Stimulated activated CD8-positive, alpha-beta memory T cell treated with anti-CD3 and anti-CD28 coated beads, Interleukin-12 subunit alpha, Interleukin-12 subunit beta, amount 100 ng/mL, for 4 hours (primary cell): Measurements from ENCODE around the gene PTGDS.
A peak's percentile ranks its signal among the peaks of the same experiment; 100 is the strongest.

ENCODE experiments used
- DNase-seq: peaks from one replicate; pipeline ENCODE4 v3.0.0-alpha.2; 2020; ENCODE audit warnings: low read depth

Gene PTGDS

GRCh38 chr9:137009217-137009616 lies 31.9 kb downstream of the PTGDS start:
- DNase-seq, result no peak

GRCh38 chr9:137009938-137010732 lies 32.8 kb downstream of the PTGDS start:
- DNase-seq, result no peak

GRCh38 chr9:137011156-137011555 lies 33.9 kb downstream of the PTGDS start:
- DNase-seq, result no peak

GRCh38 chr9:137011907-137012675 lies 34.8 kb downstream of the PTGDS start:
- no peak for DNase-seq

DNA sequence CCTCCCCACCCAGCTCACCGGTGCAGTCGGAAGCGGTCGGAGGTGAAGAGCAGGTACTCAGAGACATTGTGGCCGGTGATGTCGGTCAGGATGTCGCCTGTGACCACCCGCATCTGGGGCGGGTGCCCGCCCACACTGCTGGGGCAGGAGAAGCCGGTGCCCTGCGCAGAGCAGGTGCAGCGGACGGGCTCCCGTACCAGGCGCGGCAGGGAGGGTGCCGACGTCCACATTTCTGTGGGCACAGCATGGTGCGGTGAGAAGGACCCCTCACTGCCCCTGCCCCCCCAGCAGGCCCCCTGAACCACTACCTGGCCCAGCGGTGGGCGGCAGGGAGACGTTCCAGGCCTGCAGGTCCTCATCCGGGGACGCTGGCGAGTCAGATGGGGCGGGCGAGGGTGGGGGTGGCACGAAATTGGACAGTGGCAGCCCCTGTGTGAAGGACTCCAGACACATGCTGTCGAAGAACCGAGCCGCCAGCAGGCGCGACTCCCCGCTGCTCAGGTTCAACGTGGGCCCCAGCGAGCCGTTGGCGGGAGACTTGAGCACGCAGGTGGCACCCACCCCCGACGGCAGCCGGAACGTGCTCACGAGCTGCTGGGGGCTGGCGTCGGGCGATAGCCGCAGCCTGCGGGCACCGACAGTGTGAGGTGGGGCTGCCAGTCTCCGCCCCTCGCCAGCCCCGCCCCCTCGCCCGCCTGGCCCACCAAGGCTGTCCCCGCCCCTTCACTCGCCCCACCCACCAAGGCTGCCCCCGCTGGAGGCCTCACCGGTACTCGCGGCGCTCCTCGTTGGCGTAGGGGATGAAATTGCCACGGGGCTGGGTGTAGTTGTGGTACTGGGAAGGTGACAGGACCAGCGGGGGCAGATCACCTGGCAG lies 35.6 kb downstream of the PTGDS start:
- no peak for DNase-seq

DNA sequence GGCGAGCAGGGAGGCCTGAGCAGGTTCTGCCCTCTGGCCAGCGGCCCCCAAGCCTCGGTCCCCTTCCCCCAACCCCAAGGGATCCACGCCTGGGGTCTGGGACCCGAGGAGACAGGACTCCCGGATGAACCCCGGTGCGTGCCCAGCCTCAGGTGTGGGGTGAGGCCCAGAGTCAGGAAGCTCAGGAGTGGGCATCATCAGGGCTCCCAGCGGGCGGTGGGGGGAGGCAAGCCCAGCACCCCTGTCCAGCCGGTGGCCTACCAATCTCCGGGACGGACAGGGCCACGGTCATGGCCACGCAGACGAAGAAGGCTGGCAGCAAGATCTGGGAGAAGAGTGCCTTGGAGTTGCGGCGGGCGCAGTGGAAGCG lies 36.3 kb downstream of the PTGDS start:
- DNase-seq, result no peak

DNA sequence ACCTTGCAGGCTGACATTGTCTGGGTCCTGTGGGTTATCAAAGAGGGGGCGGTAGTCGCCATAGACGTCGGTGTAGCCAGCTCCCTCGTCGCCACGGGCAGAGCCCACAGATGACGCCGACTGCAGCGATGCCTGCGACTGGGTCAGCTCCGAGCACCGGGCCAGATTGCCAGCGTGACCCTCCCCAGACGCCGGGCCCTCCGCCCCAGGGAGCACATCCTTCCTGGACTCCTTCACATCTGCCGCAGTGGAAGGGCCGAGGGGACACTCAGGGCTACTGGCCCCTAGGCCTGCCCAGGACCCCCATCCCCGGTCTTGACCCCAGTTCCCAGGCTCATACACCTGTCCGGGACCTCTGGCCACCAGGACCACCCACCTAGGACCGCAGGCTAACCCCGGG lies 36.9 kb downstream of the PTGDS start:
- DNase-seq, result no peak

DNA sequence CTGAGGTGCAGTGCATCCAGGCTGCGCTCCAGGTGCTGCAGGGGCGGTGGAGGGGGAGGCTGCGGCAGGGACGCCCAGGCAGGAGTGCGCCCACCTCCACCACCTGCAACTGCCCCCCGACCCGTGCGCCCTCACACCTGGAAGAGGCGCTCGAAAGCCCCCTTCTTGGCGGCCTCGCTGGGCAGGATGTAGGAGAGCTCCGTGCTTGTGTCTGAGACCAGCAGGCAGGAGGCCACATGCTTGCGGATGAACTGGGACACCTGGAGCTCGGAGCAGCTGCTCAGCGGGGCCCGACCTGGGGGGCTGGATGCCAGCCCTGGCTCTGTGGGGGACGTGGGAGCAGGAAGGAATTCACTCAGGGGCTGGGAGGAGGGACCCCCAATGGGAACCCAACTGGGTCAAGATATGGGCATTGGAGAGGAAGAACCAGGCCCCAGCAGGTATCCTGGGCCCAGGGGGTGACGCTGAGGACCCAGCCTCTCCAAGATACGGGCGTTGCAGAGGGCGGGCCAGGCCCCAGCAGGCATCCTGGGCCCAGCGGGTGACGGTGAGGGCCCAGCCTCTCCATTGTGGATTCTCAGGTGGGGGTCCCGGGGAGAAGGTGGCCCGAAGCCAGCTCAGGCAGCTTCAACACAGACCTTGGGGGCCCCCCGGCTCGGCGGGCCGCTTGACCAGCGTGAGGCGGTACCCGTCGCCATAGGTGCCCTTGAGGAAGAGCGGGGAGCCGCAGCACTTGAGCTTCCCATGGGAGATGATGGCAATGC lies 37.7 kb downstream of the PTGDS start:
- DNase-seq, result no peak

DNA sequence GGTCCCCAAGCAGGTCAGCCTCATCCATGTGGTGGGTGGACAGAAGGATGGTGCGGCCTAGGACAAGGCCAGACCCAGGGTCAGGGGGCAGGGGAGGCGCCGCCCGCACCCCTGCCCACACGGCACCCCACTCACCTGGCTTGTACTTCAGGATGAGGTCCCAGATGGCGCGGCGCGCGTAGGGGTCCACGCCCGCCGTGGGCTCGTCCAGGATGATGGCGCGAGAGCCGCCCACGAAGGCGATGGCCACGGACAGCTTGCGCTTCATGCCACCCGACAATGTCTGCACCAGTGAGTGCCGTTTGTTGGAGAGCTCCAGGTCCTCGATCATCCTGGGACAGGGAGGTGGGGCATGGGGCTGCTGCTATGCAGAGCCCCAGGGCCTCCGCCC lies 38.2 kb downstream of the PTGDS start:
- no peak for DNase-seq

GRCh38 chr9:137015976-137016375 lies 38.7 kb downstream of the PTGDS start:
- DNase-seq, result no peak

GRCh38 chr9:137016436-137016835 lies 39.1 kb downstream of the PTGDS start:
- DNase-seq, result no peak

DNA sequence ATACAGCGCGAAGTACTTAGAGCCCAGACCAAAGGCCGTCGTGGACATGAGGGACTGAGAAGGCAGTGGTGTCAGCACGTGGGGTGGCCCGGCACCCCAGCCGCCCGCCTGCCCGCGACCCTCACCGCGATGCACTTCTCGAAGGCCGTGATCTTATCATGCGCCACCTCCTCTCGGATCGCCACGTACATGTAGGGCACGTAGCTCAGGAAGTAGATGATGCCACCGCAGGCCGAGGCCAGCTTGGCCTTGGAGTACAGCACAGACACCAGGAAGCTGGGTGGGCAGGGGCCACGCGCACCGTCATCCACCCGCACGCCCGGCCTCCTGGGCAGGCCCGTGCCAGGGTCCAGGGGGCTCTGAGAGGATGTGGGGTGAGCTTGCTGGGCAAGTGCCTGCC lies 39.8 kb downstream of the PTGDS start:
- DNase-seq, result no peak

GRCh38 chr9:137017791-137018497 lies 40.6 kb downstream of the PTGDS start:
- no peak for DNase-seq

DNA sequence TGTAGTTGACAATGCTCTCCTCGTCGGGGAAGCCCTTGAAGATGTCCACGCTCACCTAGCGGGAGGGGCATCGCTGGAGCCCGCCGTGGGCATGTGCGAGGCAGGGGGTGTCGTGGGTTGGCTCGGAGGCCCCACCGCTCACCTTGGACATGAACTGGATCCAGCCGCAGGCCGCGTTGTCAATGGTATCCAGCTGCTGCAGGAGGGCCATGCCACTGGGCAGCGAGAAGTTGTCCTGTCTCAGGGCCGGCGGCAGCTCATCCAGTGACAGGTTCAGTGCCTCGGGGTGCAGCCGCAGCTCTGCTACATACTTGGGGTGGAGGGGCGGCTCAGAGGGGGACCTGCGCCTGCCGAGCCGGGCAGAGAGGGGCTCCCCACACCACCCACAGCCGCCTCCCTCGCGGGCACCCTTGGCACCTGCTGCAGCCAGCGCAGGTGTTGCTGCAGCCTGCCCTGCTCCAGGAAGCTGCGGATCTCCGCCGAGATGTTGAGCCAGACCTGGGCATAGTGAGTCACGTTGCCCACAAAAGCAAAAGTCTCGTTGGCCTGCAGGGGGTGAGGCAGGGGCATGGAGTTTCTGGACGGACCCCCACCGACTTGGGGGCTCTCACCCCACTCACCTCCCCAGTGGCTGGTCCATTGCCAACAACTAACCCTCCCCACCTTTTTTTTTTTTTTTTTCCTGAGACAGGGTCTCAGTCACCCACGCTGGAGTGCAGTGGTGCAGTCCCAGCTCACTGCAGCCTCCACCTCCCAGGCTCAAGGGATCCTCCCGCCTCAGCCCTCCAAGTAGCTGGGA lies 41.7 kb downstream of the PTGDS start:
- no peak for DNase-seq

DNA sequence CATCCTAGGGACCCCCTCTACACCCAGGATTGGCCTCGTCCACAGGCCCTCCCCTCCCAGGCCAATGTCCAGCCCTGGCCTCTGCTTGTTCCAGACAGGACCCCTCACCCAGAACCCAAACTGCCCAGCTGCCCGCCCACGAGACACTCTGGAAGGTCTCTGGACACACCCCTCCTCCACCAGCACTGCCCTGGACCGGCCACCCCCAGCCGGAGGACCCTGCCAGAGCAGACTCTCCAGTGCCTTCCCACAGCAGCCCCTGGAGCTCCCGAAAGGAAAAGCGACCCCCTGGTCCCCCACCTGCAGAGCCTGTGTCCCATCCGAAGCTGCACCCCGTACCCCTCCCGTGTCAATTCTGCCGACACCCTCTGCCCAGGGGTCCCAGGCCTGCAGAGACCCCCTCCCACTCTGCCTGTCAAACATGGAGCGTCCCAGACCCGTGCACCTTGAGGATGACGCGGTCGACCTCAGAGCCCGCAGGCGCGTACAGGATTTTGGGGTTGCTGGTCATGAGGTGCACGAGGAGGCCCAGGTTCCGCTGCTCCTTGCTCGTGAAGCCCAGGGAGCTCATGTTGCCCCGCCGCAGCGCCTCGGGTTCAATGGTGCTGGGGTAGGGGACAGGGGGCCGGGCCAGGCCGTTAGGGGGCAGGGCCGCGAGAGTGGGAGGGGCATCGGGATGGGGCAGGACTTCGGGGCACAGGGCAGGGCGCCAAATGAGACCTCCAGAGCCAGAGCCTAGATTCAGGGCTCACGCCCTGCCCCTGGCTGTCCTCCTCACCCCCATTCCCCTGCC lies 42.8 kb downstream of the PTGDS start:
- no peak for DNase-seq

DNA sequence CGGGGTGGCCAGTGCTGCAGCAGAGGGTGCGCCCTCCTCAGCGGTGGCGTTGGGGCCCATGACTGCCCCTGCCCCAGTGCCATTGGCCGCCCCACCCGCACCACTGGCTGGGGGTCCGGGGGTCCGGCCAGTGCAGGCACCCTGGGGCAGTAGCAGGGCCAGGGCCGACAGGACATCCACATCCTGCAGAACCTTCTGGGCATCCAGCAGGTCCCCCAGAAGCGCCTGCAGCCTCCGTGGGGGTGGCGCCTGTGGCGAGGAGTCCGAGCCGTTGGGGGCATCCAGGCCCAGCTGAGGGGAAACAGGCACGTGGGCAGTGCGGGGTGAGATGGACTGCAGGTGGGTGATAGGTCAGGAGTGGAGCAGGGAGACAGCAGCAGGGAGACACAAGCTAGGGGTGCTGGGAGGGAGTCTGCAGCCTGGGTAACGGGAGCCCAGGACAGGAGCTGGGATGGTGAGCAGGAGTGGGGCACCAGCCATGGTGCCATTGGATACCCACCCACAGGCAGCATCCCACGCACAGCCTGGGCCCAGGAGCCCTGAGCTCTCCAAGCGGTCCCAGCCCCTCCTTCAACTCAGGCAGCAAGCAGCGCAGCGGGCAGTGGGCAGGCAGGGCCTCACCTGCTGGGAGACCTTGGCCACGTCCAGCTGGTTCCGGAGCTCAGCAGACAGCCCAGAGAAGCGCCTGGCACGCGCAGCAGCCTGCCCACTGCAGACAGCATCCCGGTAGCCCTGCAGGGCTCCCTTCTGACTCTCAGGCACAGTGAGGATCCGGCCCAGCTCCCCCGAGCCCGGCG lies 43.7 kb downstream of the PTGDS start:
- DNase-seq, result no peak

- no peak for DNase-seq
Observed at GRCh38 chr9:137021568-137021978, 44.3 kb downstream of the PTGDS start.

- peak; percentile 40 for DNase-seq
Observed at GRCh38 chr9:137021979-137022661, 44.8 kb downstream of the PTGDS start.
